NCI-H69 (cell line): ENCODE measurements around the gene HIF3A.
"Not testable (repeated sequence)": the region's sequence is repeated elsewhere in the genome, so short reads cannot be mapped to it uniquely, and the experiment has no call there.

Source experiments
- DNase-seq: peaks from one replicate; lab custom pipeline; 2025; lab: John Stamatoyannopoulos, UW

HIF3A gene

GRCh38 chr19:46294494-46294893, 2.3 kb upstream of the HIF3A start:
- DNase-seq, result no peak

GRCh38 chr19:46295401-46296201, 1.2 kb upstream of the HIF3A start:
- DNase-seq, result peak; percentile 36

GRCh38 chr19:46296202-46296480, 701 bp upstream of the HIF3A start:
- DNase-seq, result no peak

- no peak for DNase-seq
Measured at GRCh38 chr19:46297700-46298478, 1.0 kb downstream of the HIF3A start.

GRCh38 chr19:46298479-46299003, 1.7 kb downstream of the HIF3A start:
- DNase-seq, result no peak

GRCh38 chr19:46299004-46299509, 2.2 kb downstream of the HIF3A start:
- DNase-seq, result peak; percentile 97

- no peak for DNase-seq
Measured at GRCh38 chr19:46299695-46300094, 2.9 kb downstream of the HIF3A start.

GRCh38 chr19:46303322-46303690, 6.5 kb downstream of the HIF3A start:
- DNase-seq, result no peak

GRCh38 chr19:46303691-46304397, 7.0 kb downstream of the HIF3A start:
- DNase-seq, result peak; percentile 35

- no peak for DNase-seq
Measured at GRCh38 chr19:46306501-46306900, 9.7 kb downstream of the HIF3A start.

GRCh38 chr19:46308510-46308909, 11.7 kb downstream of the HIF3A start:
- DNase-seq, result no peak

GRCh38 chr19:46309056-46309455, 12.2 kb downstream of the HIF3A start:
- no peak for DNase-seq

GRCh38 chr19:46311444-46311843, 14.6 kb downstream of the HIF3A start:
- no peak for DNase-seq

- DNase-seq, result not testable (repeated sequence)
Measured at GRCh38 chr19:46313540-46314469, 17.0 kb downstream of the HIF3A start.

- no peak for DNase-seq
Measured at GRCh38 chr19:46317339-46317738, 20.5 kb downstream of the HIF3A start.

- no peak for DNase-seq
Measured at GRCh38 chr19:46319613-46320012, 22.8 kb downstream of the HIF3A start.

GRCh38 chr19:46320559-46320958, 23.7 kb downstream of the HIF3A start:
- no peak for DNase-seq

GRCh38 chr19:46321653-46322052, 24.8 kb downstream of the HIF3A start:
- DNase-seq, result no peak

GRCh38 chr19:46323227-46323626, 26.4 kb downstream of the HIF3A start:
- not testable (repeated sequence) for DNase-seq

- no peak for DNase-seq
Measured at GRCh38 chr19:46324277-46324676, 27.4 kb downstream of the HIF3A start.

GRCh38 chr19:46326608-46327007, 29.8 kb downstream of the HIF3A start:
- no peak for DNase-seq
